Measurements from ENCODE around the gene SLC29A2.
"Not testable (repeated sequence)": the region's sequence is repeated elsewhere in the genome, so short reads cannot be mapped to it uniquely, and the experiment has no call there.

DNA sequence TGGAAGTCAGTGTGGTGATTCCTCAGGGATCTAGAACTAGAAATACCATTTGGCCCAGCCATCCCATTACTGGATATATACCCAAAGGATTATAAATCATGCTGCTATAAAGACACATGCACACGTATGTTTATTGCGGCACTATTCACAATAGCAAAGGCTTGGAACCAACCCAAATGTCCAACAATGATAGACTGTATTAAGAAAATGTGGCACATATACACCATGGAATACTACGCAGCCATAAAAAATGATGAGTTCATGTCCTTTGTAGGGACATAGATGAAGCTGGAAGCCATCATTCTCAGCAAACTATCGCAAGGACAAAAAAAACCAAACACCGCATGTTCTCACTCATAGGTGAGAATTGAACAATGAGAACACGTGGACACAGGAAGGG, 50.8 kb downstream of the SLC29A2 start:
- TF ChIP-seq FOXA1 (IDR thresholded peaks at IDR 0.05); L3MBTL2 (conservative IDR thresholded peaks at IDR 0.05); NFRKB (IDR thresholded peaks at IDR 0.05); BHLHE40 (IDR thresholded peaks at IDR 0.05; ENCODE audit: borderline replicate concordance); SUZ12 (IDR thresholded peaks at IDR 0.05); ELF4 (IDR thresholded peaks at IDR 0.05); CTBP1 (IDR thresholded peaks at IDR 0.05; ENCODE audit: borderline replicate concordance); ARNT (IDR thresholded peaks at IDR 0.05); ZNF384 (IDR thresholded peaks at IDR 0.05); LEF1 (IDR thresholded peaks at IDR 0.05; ENCODE audit: borderline replicate concordance); FOXM1 (IDR thresholded peaks at IDR 0.05; ENCODE audit: borderline replicate concordance); SP1 (IDR thresholded peaks at IDR 0.05): not testable (repeated sequence)

Data from HEK293T (cell line).